GM10266 (cell line): ENCODE results near the gene ADAMTS12.

ENCODE experiments used
- DNase-seq: peaks from one replicate; pipeline ENCODE4 v3.0.0; 2012; ENCODE audit errors: extremely low spot score
- CTCF ChIP-seq: IDR thresholded peaks from 2 replicates; pipeline ENCODE4 v1.5.1; 2012; ENCODE audit warnings: mild to moderate bottlenecking, low read depth; ENCODE audit not compliant: control insufficient read depth, insufficient read depth; ENCODE audit errors: missing control alignments

Gene ADAMTS12

GRCh38 chr5:33479311-33479710 is 412.5 kb downstream of the ADAMTS12 start:
- no peak for TF ChIP-seq CTCF
- DNase-seq, result no peak

DNA sequence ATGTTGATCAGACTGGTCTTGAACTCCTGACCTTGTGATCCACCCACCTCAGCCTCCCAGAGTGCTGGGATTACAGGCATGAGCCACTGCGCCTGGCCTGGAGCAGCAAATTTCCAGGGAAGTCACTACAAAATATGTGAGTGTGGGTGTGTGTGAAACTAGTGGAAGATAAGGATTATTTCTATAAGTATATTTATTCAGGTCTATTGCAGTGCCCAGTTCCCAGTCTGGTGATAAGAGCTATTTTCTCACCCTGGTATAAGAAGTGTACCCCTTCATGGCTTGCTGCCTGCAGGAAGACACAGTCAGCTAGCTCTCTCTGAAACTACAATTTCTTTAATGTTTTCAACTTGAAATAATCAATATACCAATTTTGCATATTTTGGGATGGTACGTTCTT is 414.0 kb downstream of the ADAMTS12 start:
- no peak for DNase-seq
- TF ChIP-seq CTCF, result no peak

- no peak for DNase-seq
- no peak for TF ChIP-seq CTCF
These were observed 414.8 kb downstream of the ADAMTS12 start for GRCh38 chr5:33476992-33477391.

GRCh38 chr5:33475706-33476105 is 416.1 kb downstream of the ADAMTS12 start:
- no peak for DNase-seq
- TF ChIP-seq CTCF, result no peak

DNA sequence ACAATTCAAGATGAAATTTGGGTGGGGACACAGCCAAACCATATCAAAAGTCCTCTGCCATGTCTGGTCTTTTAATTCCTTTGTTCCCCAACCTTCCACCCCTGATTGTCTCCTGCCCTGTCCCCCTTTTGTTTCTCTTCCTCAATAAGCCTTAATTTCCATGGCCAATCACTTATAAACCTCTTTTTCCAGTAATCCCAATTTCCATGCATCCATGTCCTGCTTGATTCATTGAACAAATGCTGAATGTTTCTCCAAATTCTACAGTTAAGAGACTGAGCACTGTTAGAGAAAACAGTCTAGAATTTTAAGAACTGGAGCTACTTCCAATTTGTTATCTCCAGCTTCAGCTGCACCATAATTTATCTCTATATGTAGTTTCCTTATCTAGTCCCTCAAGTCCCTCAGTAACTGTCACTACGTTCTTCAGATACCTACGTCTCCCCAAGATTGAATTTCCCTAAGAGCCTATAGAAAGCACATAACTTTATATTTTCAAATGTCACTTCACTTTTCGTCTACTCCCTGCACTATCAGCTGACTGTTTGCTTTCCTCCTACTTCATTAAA is 416.8 kb downstream of the ADAMTS12 start:
- DNase-seq, result no peak
- TF ChIP-seq CTCF, result no peak

GRCh38 chr5:33474004-33474403 is 417.8 kb downstream of the ADAMTS12 start:
- no peak for TF ChIP-seq CTCF
- no peak for DNase-seq
